SKM-1 treated with dmso at 0.1 percent for 144 hours (cell line): ENCODE results near the gene KCNG4.

ENCODE experiments used
- DNase-seq: peaks from one replicate; lab custom pipeline; 2025; ENCODE audit not compliant: unreplicated experiment; lab: John Stamatoyannopoulos, UW

The KCNG4 gene

GRCh38 chr16:84239909-84240308, at the start of gene KCNG4:
Gene KCNG4, minus strand, starts transcription at chr16:84240012. Its CDS starts 2,527 bp downstream, at chr16:84237485.
- no peak for DNase-seq

DNA sequence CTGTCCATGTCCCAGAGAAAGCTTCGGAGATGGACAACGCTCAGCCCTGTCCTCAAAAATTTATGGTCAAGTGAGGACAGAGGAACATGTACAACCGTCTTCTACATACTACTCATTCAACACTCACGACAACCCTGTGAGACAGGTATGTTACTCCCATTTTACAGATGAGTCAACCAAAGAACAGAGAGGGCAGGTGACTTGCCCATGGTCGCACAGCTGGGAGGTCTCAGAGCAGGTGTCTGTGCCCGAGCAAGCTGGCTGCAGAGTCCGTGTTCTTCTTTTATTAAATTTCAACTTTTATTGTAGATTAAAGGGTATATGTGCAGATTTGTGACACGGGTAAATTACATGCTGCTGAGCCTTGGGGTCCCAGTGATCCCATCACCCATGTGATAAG, 49.1 kb upstream of the KCNG4 start:
- DNase-seq = no peak

DNA sequence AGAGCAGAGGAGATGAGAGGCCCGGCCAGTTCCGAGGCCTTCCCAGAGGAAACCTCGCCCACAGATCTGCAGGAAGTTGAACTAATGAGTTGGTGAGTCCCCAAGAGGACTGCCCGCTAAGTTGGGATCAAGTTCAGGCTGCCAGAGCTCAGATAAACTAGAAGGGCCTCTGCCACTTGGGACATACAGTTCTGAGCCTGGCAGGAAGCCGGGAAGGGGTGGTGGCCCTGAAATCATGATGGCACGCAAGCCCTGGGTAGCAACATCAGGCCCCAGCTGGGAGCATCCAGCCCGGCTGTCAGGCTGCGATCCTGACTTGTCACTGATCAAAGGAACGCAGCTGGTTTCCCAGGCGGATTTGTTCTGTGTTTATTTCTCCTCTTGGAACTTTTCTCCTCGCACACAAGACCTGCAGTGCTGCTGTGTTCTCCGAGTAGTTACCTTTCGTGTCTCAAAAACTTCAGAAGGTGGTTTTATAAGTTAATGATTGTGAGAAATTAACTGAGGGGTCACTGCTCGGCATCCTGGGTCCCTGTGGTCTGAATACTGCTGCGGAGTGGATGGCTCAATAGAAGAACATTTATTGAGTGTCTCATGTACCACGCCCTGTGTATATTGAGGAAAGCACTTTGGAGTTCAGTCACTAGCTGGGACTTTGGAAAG, 46.9 kb upstream of the KCNG4 start:
- DNase-seq = no peak

GRCh38 chr16:84284154-84284722, 44.4 kb upstream of the KCNG4 start:
- DNase-seq = no peak

- DNase-seq = no peak
Measured at GRCh38 chr16:84283314-84284153, 43.7 kb upstream of the KCNG4 start.

DNA sequence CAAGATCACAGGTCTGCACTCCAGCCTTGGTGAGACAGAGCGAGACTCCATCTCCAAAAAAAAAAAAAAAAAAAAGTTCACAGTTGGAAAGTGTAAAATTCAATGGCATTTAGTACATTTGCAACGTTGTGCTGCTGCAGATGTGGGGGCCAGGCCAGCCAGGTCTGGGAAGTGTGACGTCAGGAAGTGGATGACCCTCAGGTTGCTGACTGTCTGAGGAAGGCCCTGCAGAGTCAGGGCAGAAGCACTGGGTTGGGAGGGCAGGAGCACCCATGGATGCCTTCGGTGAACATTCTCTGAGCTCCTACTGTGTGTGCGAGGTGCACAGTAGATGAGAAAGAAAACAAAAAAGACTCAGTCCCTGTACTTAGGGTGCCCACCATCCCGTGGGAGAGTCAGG, 42.7 kb upstream of the KCNG4 start:
- no peak for DNase-seq

DNA sequence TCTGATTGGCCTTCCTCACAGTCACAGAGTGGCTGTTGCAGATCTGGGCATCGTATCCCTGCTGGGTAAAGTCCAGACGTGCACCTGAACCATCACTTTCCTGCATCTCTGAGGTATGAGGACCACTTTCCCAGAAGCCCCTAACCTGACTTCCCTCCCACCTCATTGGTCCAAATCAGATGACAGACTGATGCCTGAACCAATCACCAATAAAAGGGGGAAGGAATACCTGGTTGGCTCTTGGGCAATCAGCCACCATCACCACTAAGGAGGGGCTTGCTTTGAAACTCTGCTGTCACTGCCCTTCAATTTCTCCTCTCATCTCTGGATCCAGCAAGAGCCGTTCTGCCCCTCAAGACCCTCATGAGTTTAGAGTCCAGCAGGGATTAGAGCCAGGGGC, 41.3 kb upstream of the KCNG4 start:
- DNase-seq = no peak

DNA sequence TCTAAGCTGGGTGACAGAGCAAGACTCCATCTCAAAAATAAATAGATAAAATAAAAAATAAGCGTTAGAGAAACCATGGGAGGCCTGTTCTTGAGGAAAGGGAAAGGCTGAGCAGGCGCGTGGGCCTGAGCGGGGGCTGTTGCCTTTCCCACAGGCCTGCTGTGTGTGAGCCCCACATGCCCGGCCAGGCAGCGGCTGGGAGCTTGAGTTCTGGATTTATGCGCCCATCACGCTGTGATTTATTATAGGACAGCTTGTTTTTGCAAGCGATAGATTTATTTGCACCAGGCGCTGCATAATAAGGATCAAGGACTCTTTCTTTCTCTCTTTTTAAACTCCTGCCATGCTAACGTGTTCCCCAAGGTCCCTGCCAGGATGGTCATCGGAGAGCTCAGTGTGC, 40.1 kb upstream of the KCNG4 start:
- no peak for DNase-seq

- DNase-seq = no peak
Measured at GRCh38 chr16:84278968-84279367, 39.2 kb upstream of the KCNG4 start.

GRCh38 chr16:84278333-84278732, 38.5 kb upstream of the KCNG4 start:
- no peak for DNase-seq

- DNase-seq = peak; percentile 22
Measured at GRCh38 chr16:84277244-84277823, 37.5 kb upstream of the KCNG4 start.

GRCh38 chr16:84275585-84276151, 35.9 kb upstream of the KCNG4 start:
- DNase-seq = no peak

DNA sequence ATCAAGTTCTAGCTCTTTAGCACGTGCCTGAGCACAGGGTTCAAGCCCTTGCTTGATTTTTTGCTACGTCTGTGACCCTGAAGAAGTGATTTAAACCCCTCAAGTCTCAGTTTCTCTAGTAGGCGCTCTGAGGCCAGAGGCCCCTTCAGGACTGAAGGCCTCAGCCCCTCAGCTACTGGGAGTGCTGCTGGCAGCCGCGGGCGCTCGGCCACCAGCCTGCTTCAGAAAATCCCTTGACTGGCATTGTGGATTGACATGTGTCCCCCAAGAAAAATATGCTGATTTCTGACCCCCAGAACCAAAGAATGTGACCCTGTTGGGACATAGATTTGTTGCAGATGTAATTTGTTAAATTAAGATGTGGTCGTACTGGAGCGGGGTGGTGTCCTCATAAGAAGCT, 34.7 kb upstream of the KCNG4 start:
- DNase-seq = no peak

DNA sequence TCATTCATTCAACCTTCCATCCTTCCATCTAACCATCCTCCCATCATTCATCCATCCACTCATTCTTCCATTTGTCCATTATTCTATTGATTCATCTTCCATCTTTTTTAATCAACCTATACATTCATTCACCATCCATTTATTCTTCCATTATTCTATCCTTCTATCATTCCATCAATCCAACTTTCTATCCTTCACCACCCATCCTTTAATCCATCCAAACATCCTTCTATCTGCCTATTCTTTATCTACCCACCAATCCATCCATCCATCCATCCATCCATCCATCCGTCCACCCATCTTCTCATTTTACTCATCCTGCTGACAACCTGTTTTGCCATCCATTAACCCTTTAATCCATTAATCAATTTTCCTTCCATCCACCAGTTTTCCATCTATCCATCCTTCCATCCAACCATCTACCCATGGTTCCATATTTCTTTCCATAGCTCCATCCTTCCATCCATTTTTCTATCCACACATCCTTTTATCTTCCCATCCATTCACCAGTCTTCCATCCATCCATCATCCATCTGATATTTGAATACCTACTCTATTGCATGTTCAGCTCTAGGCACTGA, 33.0 kb upstream of the KCNG4 start:
- no peak for DNase-seq

- no peak for DNase-seq
Measured at GRCh38 chr16:84271866-84272265, 32.1 kb upstream of the KCNG4 start.

- no peak for DNase-seq
Measured at GRCh38 chr16:84271037-84271436, 31.2 kb upstream of the KCNG4 start.

- DNase-seq = no peak
Measured at GRCh38 chr16:84270531-84270930, 30.7 kb upstream of the KCNG4 start.

DNA sequence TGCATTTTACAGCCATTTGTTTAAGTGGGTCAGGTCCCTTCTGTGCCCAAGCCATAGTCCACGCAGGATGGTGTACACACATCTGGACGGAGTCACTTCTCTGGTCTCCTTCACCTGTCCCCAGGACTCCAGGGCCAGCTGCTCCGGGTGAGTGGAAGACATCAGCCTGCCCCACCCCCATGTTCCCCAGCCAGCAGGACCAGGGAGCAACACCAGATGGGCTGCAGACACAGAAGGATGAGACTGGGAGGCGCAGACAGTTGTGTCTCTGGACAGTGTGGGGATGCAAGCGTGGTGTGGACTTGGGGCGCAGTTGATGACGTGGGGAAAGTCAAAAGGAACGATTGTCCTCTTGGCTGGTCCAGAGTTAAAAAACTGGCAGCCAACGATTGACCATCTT, 30.3 kb upstream of the KCNG4 start:
- no peak for DNase-seq

DNA sequence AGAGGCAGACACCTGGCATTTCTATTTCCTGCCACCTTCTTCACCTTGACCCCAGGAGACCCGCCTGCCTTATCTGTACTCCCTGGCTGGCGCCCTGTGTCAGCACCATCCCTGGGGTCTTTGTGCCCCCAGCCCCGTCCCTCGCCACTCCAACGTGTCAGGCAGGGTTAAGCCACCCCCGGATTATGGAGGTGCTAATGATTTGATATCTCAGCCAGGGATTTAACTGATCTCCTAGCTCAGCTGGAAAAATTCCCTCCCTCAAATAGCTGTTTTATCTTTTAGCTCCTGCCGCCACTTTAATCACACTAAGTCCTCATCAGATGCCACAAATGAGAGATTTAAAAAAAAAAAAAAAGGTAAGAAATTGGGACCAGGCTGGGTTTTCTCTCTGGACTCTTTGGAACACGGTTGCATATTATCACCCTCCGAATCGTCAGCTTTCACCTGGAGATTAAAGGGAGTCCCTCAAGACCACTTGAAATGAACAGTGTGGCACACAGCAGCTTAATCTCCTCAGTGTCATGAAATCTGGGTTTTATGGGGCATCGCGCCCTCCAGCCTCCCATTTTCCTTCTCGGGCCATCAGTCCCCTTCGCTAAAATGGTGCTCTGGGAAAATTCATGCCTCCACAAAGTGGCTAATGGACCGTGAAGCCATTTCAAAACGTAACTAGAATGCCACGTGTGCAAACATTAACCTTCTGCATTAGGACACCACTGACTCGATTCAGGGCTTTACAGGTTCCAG, 28.7 kb upstream of the KCNG4 start:
- no peak for DNase-seq

DNA sequence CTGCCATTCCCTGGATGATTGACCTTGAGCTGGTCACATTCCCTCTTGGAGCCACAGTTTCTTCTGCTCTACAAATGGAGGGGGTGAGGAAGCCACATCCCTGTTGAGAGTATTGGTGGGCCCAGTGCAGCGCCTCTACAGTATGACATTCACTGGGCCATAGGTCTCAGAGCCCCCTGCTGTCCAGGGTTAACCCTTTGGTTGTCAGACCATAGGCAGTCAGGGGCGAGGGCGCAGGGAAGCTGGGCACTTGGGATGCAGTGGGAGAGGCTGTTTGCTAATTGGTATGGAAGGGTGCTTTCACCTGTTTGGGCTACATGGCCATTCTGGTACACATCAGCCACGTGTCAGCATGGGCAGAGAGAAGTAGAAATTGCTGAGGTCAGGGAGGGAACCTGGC, 27.6 kb upstream of the KCNG4 start:
- DNase-seq = no peak
